ENCODE measurements around the gene TNFAIP2. TPM values are rescaled to one million over a fixed set of nuclear protein-coding genes. Genes with fewer than 3 reads are reported as not detected.

TNFAIP2 gene
- total and polyA plus RNA-seq, 9 of the 15 experiments (the other 6 are each of a cell fraction or from before 2014, with no cell fraction given) = 22.6 to 68.6 (median 44.6) TPM

DNA sequence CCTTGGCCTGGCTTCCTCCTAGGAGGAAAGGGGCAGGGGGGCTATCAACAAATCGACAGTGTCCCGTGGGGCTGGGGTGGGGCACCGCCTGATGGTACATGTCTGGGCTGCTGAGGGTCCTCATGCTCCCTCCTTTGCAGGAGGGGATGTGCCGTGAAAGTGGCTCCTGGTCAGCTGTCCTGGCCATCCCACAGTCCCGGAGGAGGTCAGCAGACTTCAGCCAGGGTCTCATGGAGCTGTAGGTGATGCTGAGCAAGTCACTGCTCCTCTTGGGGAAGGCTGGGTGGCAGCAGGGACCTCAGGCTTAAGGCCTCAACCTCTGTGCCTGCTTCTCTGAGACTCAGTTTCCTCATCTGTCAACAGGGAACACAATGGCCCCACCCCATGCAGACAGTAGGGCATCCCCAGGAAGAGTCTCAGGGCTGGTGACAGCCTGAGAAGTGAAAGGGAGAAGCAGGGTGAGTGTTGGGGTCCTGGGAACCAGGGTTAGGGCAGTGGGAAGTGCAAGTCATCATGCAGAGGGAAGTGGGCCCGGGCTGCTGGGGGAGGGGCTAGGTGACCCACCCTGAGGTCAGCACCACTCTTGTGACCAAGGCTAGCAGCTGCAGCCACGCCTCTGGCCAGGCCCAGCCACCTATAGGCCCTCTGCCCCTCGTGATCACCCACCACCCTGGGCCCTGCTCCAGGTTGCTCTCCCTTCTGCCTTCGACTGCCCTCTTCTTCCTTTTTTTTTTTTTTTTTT lies 4.4 kb upstream of the TNFAIP2 start (continued):
- TF ChIP-seq, protein P1, sequence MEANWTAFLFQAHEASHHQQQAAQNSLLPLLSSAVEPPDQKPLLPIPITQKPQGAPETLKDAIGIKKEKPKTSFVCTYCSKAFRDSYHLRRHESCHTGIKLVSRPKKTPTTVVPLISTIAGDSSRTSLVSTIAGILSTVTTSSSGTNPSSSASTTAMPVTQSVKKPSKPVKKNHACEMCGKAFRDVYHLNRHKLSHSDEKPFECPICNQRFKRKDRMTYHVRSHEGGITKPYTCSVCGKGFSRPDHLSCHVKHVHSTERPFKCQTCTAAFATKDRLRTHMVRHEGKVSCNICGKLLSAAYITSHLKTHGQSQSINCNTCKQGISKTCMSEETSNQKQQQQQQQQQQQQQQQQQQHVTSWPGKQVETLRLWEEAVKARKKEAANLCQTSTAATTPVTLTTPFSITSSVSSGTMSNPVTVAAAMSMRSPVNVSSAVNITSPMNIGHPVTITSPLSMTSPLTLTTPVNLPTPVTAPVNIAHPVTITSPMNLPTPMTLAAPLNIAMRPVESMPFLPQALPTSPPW (CRISPR knock-in tag; IDR thresholded peaks at IDR 0.05) = peak; percentile 63
- TF ChIP-seq MTA1 (IDR thresholded peaks at IDR 0.05; ENCODE audit: borderline replicate concordance) = peak; percentile 44; the same call in 1 of the 2 replicates
- no peak for TF ChIP-seq MYNN (IDR thresholded peaks at IDR 0.05)
- TF ChIP-seq MYNN (CRISPR knock-in tag; IDR thresholded peaks at IDR 0.05) = no peak
- TF ChIP-seq MLX (CRISPR knock-in tag; conservative IDR thresholded peaks at IDR 0.05) = no peak
- 0 out of 2 replicates have a peak, but pooled peaks have one; percentile 45 for TF ChIP-seq KAT7 (CRISPR knock-in tag; IDR thresholded peaks at IDR 0.05; ENCODE audit: borderline replicate concordance)
- TF ChIP-seq ZNF253 (CRISPR knock-in tag; conservative IDR thresholded peaks at IDR 0.05) = no peak
- no peak for TF ChIP-seq NR3C1 (CRISPR knock-in tag; IDR thresholded peaks at IDR 0.05)
- no peak for TF ChIP-seq EZH2 (IDR thresholded peaks at IDR 0.05; ENCODE audit: borderline replicate concordance, low read depth, low read length)
- TF ChIP-seq TRIM24 (IDR thresholded peaks at IDR 0.05) = 0 out of 4 replicates have a peak, but pooled peaks of 1 of the 2 experiments have one; percentile 16
- TF ChIP-seq HNRNPH1 (optimal IDR thresholded peaks at IDR 0.05; ENCODE audit: low read depth, low read length) = no peak
- TF ChIP-seq HDAC1 (IDR thresholded peaks at IDR 0.05) = peak in 1 of 2 experiments; percentile 47; a peak in 2 of 4 replicates
- no peak for TF ChIP-seq ZNF124 (CRISPR knock-in tag; IDR thresholded peaks at IDR 0.05)
- 0 out of 4 replicates have a peak, but pooled peaks of 1 of the 2 experiments have one; percentile 26 for TF ChIP-seq ZNF639 (CRISPR knock-in tag; conservative IDR thresholded peaks at IDR 0.05 in 1 of 2, IDR thresholded peaks at IDR 0.05 in 1 of 2)
- peak; percentile 54; the same call in 1 of the 2 replicates for TF ChIP-seq SP1 (CRISPR knock-in tag; IDR thresholded peaks at IDR 0.05)
- TF ChIP-seq TRIM28 (IDR thresholded peaks at IDR 0.05) = no peak
- TF ChIP-seq MITF (IDR thresholded peaks at IDR 0.05) = peak; percentile 86
- TF ChIP-seq MAFK (IDR thresholded peaks at IDR 0.05; ENCODE audit: low read length) = peak; percentile 79
- TF ChIP-seq SPI1 (IDR thresholded peaks at IDR 0.05; ENCODE audit: borderline replicate concordance, low read depth, low read length) = peak; percentile 98
- TF ChIP-seq ZNF184 (CRISPR knock-in tag; IDR thresholded peaks at IDR 0.05) = no peak
- TF ChIP-seq HNRNPK (IDR thresholded peaks at IDR 0.05; ENCODE audit: low read depth, low read length, poor library complexity, severe bottlenecking) = no peak
- no peak for TF ChIP-seq NR4A1 (CRISPR knock-in tag; IDR thresholded peaks at IDR 0.05)
- TF ChIP-seq NR4A1 (tag; IDR thresholded peaks at IDR 0.05) = peak; percentile 68
- peak; percentile 44; the same call in 1 of the 2 replicates for TF ChIP-seq ZNF766 (CRISPR knock-in tag; conservative IDR thresholded peaks at IDR 0.05)
- peak; percentile 34; the same call in 1 of the 2 replicates for TF ChIP-seq SOX6 (IDR thresholded peaks at IDR 0.05)

Data from K562 (cell line).